Upper lobe of left lung (tissue), 4 donors: ENCODE data around the gene KMT2A.

ENCODE experiments used
- EP300 ChIP-seq, 4 donors: sonication (generic); formaldehyde crosslinking; IDR thresholded peaks; one replicate each; pipeline ENCODE4 v1.5.1; 2017; ENCODE audit warnings: antibody characterized with exemption in 4 of 4, control low read depth in 2 of 4
- POLR2A ChIP-seq, 4 donors: fragments of 450-650 bp; IDR thresholded peaks; one replicate each; pipeline ENCODE4 v1.5.1; 2016 to 2017; ENCODE audit warnings: antibody characterized with exemption in 4 of 4, mild to moderate bottlenecking in 2 of 4

GRCh38 chr11:118449316-118449918 lies 13.1 kb downstream of the KMT2A start:
- TF ChIP-seq EP300 (IDR thresholded peaks at IDR 0.05): no peak
- TF ChIP-seq POLR2A (IDR thresholded peaks at IDR 0.05): no peak
